GM21576 (cell line): ENCODE results near the gene MRPL4.
"Not testable (repeated sequence)": the region's sequence is repeated elsewhere in the genome, so short reads cannot be mapped to it uniquely, and the experiment has no call there.

Experiments
- ATAC-seq: cut with Tn5 transposase; IDR thresholded peaks from one replicate; pipeline ENCODE4 v1.9.1; 2021; ENCODE audit warnings: mild to moderate bottlenecking, moderate library complexity; ENCODE audit not compliant: unreplicated experiment

MRPL4 gene

DNA sequence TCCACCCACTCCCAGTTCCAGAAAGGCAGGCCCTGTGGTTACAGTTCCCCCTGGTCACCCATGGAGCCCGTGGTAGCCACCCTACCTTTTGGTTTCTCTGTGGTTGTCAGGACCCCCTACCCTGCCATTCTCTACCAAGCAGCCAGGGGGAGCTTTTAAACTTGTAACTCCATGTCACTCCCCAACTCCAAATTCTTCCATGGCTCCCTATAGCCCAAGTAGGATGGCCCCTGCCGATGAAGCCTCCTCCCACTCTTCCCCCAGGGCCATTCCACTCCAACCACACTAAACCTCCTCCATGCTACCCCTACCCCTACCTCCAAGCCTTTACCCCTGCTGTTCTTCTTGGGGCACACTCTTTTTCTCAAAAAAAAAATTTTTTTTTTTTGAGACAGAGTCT lies 23.1 kb upstream of the MRPL4 start:
- no peak for ATAC-seq

DNA sequence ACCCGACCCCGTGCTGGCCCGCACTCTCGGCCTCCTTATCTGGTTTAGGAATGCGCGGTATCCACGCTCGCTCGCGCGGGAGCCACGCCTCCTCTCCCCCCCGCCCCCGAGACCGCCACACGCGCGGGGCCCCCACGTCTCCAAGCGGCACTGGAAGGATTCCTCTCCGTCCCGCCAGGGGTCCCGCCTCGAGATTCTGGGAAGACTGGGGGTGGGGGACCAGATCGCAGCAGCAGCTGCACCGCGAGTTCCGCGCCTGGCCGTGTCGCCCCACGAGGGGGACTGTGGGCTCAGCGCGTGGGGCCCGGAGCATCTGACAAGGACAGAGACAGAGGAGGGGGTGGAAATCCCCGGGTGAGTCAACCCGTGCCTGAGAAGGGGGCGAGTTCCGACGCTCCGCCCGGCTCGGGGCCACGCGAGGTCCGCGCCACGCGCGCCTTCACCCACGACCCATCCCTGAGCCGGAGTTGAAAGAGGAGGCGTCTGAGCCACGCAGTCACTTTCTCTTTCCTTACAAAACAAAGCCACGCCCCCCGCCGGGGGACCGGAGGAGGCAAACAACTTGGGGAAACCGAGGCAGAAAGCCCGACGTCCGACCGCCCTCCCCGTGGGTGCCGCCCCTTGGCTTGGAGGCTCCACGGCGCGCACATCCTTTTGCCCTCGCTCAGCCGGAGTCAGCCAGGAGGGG lies 21.7 kb upstream of the MRPL4 start:
- no peak for ATAC-seq

DNA sequence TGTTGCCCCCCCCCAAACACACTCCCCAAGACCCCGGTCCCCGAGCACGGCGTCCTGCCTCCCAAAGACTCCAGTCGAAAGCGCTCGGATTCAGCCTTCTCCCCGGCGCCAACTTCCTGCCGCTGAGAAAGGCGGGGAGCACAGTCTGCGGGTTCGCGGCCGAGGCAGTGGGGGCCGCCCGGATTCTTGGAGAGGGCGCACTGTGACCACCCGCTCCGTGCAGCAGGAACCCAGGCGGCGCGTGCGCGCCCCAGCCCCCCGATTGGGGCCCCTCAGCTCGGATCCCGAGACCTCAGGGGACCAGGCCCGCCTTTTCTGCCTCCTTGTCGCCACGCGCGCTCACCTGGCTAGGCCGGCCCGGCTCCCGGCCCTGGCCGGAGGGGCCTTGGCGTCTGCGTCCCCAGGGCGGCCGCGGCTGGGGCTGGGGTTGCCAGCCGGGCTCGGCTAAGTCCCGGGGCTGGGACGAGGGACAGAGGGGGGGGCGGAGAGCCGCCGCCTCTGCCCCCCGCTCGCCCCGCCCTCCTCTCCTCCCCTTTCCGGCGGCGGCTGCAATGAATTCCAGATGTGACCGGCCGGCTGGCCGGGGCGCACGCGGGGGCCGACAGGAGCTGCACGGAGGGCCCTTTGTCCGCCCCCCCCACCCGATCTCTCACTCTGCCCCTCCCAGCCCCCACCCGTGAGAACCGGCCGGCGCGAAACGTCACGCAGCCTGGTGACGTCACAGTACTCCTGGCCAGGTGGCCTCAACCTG lies 21.0 kb upstream of the MRPL4 start, which contains the start of gene S1PR2:
Gene S1PR2 (minus strand): TSS at position 471 of the 751 bp plus-strand sequence. CDS start 6,426 bp downstream, outside the sequence.
- peak; percentile 45 for ATAC-seq

DNA sequence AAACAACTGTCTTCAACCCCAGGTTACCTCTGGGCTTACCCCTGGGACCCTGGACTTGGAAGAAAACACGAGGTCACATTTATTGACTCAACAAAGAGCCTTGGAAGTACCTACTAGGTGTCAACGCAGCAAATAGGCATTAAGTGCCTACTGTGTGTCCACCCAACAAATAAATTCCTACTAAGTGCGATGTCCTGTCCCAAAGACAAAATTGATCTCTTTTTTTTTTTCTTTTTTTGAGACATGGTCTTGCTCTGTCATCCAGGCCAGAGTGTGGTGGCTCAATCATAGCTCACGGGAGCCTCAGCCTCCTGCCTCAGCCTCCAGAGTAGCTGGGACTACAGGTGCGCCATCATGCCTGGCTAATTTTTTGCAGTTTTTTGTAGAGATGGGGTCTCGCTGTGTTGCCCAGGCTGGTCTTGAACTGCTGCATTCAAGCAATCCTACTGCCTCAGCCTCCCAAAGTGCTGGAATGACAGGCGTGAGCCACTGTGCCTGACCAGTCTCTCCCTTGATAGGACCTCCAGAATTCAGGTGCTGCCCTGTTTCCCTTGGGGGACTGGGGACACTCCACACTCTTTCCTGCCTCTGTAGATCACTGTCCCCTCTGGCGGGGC lies 20.3 kb upstream of the MRPL4 start:
- no peak for ATAC-seq

DNA sequence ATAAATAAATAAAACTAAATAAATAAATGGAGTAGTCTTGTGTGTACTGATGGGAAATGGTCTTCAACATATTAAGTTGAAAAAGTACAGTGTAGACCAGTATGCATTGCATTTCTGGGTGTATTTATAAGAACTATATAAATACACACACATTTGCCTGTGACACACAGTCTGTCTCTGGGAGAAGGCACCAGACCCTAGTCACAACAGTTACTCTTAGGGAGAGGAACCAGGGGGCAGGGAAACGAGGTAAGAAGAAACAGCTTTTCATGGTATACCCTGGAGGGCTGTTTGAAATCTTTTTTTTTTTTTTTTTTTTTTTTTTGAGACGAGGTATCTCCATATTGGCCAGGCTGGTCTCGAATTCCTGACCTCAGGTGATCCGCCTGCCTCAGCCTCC lies 18.1 kb upstream of the MRPL4 start:
- no peak for ATAC-seq

DNA sequence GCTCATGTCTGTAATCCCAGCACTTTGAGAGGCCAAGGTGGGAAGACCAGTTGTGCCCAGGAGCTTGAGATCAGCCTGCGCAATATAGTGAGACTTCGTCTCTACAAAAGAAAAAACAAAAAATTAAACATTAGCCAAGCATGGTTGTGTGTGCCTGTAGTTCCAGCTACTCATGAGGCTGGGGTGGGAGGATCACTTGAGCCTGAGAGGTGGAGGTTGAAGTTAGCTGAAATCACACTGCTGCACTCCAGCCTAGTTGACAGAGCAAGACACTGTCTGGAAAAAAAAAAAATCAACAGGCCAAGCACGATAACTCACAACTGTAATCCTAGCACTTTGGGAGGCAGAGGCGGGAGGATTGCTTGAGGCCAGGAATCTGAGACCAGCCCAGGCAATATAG lies 17.0 kb upstream of the MRPL4 start:
- no peak for ATAC-seq

DNA sequence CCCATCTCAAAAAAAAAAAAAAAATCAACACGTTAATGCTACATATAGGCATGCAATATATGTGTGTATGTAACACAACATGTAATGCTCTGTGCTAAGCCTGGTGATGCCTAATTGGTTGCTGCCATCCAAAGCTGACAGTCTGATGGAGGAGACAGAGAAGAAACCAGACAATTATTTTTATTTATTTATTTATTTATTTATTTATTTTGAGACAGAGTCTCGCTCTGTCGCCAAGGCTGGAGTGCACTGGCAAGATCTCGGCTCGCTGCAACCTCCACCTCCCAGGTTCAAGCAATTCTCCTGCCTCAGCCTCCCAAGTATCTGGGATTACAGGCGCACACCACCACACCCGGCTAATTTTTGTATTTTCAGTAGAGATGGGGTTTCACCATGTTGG lies 16.6 kb upstream of the MRPL4 start:
- not testable (repeated sequence) for ATAC-seq

DNA sequence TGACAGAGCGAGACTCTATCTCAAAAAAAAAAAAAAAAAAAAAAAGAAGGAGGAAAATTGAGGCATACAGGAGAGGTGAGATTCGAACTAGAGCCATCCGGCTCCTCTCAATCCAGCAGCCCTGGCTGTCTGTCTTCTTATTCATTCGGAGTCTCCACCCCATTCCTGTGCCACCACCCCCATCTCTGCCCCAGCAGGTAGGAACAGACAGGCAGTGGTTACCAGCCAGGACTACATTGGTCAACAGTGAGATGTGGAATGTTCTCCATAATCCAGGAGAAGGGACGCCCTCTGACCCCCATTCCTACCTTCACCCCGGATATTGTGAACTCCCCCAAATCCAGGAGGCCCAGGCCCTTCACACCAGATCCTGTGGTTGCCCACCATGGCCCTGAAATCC lies 14.3 kb upstream of the MRPL4 start:
- no peak for ATAC-seq

DNA sequence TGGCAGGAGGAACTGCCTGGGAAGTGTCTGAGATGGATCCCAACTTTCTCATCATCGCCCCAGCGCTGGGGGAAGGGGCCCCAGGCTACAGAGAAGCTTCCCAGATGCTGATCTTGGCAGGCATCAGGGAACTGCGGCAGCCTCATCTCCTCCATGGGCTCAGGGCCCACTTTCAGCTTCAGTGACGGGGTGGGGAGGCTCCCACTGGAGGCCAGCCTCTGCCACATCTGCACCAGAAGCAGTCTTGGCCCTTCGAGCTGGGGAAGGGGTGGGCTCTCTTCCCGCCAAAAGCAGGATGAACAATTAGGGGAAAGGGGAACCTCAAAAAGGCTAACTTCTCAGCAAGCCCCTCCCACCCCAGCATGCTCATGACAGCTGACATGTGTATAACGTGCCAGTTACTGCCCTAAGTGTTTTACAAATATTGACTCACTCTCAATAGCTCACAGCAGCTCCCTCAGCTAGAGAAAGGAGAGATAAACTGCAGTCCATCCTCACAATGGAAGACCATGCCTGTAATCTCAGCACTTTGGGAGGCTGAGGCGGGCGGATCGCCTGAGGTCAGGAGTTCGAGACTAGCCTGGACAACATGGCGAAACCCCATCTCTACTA lies 13.7 kb upstream of the MRPL4 start:
- ATAC-seq, result no peak

DNA sequence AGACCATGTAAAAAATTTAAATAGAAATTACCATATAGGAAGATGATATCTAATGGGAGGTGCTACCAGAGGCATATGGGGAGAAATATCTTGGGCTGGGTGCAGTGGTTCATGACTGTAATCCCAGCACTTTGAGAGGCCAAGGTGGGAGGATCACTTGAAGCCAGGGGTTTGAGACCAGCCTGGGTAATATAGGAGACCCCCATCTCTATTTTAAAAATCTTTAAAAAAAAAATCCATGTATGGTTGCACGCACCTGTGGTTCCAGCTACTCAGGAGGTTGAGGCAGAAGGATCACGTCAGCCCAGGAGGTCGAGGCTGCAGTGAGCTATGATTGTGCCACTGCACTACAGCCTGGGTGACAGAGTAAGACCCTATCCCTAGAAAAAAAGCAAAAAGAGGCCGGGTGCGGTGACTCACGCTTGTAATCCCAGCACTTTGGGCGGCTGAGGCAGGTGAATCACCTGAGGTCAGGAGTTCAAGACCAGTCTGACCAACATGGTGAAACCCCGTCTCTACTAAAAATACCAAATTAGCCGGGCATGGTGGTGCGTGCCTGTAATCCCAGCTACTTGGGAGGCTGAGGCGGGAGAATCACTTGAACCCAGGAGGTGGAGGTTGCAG lies 10.1 kb upstream of the MRPL4 start:
- not testable (repeated sequence) for ATAC-seq

DNA sequence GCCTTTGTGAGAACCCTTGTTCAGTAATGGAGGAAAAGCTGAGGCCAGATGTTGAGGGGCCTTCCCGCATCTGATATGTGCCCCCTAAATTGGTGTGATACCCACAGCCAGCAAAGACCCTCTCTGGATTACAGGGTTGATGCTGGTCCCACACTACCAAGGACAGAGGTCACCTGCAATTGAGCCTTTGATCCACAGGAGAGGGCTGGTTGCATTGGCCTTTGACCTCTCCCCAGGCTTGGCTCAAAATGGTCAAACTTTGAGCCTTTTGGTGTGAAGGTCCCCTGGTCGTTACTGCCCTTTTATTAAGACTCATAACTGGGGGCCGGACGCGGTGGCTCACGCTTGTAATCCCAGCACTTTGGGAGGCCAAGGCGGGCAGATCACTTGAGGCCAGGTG lies 8.4 kb upstream of the MRPL4 start:
- ATAC-seq, result no peak

DNA sequence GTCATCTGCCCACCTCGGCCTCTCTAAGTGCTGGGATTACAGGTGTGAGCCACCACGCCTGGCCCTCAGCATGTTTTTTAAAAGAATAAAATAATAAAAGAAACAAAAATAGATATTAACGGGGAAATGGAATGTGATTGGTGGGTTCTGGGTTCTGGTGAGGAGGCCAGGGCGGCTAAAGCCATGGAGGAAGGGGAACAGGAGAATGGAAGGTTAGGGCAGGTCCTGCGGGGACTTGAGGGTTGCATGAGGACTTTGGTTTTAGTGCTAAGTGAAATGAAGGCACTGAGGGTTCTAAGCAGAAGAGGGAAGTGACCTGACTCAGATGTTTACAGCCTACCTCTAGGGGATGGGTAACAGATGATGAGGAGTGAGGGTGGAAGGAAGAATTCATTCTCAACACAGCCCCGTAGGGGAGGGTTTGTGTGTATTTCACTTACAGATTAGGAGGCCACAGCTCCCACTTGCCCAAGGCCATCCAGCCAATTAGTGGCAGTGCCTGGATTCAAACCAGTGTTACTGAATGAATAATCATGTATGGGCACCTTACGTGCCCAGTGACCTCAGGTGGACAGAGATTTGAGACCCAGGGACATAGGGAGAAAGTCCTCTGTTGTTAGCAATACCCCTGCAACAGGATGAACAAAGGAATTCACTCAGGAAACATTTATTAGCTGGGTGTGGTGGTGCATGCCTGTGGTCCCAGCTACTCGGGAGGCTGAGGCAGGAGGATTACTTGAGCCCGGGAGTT lies 6.7 kb upstream of the MRPL4 start:
- no peak for ATAC-seq

DNA sequence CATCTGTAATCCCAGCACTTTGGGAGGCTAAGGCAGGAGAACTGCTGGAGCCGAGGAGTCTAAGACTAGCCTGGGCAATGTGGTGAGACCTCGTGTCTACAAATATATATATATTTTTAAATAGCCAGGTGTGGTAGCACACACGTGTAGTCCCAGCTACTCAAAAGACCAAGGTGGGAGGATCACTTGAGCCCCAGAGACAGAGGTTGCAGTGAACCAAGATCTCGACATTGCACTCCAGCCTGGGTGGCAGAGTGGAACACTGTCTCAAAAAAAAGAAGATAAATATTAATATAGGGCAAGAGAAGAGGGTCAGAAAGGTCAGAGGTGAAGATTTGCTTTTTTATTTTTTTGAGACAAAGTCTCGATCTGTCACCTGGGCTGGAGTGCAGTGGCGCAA lies 5.5 kb upstream of the MRPL4 start:
- no peak for ATAC-seq

DNA sequence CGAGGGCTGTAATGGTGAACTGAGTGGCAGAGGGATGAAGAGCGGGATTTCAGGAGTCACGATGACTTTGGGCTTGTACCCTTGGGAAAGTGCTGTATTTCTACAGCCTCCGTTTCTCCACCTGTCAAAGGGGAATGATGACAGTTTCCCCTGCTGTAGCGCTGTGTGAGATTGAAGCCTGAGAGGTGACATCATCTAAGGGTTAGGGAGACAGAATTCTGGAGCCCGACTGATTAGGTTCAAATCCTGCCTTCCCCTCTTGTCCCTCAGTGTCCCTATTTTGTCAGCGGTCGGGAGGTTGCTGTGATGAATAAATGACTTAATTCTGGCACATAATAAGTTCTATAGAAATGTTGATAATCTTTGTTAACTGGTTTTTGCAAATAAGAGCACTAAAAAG lies 693 bp downstream of the MRPL4 start:
- ATAC-seq, result no peak

DNA sequence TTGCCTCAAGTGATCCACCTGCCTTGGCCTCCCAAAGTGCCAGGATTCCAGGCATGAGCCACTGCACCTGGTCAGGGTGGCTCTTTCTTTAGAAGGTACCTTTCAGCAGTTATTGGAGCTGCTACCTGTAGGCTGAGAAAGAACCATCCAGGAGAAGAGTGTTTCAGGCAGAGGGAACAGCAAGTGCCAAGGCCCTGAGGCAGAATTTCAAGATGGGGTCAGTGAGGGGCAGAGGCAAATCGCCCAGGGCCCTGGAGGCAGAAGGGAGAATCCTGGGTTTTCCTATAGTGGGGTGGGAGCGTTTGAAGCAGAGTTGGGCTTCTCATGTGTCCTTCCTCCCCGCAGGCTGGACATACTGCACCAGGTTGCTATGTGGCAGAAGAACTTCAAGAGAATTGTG lies 2.2 kb downstream of the MRPL4 start:
- no peak for ATAC-seq

DNA sequence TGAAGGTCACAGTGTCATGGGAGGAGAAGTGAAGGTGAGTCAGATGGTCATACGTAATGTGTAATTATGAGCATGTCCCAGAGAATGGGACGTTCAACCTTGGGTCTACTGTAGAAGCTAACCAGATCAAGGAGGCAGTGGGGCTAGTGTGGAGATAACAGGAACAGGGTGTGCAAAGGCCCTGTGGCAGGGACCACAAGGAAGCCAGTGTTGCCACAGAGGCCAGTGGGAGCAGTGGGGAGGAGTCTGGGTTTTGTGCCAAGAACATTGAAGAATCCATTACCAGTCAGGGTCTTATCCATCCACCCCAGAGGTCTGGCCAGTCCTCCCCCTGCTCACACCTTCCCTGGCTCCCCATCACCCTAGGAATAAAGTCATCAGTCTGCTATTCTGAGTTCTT lies 3.3 kb downstream of the MRPL4 start:
- ATAC-seq, result no peak

DNA sequence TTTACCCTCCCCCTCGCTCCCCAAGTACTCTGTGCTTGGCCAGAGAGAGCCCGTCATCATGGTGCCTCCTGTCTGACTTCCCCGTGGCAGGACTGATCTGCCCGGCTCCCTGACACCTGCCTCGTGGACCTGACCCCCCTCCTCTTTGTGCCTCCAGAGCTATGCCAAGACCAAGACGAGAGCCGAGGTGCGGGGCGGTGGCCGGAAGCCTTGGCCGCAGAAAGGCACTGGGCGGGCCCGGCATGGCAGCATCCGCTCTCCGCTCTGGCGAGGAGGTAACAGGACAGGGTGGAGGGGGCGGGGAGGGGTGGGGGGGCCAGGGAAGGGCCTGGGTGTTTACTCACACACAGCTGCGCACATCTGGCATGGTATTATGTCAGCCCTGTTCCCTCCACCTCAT lies 4.5 kb downstream of the MRPL4 start:
- no peak for ATAC-seq

DNA sequence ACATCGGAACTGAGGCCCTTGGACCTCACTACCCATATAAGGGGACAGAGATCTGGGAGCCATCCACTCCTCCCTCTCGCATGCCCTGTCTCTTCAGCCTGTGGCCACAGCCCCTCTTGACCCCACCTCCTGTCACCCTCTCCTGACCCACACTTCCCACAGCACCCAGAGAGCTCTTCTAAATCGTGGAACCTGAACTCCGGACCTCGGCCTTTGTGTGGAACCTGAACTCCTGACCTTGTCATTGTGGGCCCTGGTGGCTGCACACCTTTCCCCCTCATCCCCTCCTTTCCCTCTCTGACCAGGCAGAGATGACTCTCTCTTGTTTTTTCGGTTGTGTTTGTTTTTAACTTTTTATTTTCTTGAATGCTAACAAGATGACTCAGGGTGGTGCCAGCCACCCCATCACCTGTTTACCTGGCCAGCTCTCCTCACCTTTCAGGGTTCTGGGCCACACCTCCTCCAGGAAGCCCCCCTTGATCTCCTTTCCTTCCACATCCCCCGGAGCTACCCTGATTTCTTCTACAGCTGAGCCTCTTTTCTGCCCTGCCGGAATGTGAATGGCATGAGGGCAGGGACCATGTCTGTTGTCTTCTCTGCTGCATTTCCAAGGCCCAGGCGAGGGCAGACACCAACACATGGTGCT lies 5.1 kb downstream of the MRPL4 start:
- ATAC-seq, result no peak

DNA sequence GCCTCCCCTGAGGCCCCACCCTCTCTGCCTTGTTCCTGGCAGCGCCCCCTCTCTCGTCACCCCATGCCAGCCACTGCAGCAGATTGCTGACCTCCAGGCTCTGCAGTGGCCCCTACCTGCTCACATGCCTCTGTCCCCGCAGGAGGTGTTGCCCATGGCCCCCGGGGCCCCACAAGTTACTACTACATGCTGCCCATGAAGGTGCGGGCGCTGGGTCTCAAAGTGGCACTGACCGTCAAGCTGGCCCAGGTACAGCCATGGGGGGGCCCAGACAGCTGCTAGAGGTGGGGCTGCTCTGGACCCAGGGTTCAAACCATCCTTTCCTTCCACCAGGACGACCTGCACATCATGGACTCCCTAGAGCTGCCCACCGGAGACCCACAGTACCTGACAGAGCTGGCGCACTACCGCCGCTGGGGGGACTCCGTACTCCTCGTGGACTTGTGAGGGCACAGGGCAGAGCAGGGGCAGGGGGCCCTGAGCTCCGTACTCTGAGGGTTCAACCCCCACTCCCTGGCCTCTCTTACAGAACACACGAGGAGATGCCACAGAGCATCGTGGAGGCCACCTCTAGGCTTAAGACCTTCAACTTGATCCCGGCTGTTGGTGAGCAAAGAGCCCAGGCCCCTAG lies 6.2 kb downstream of the MRPL4 start:
- no peak for ATAC-seq
